ENCODE data around the gene COPS8. TPM values are rescaled to one million over a fixed set of nuclear protein-coding genes. Genes with fewer than 3 reads are reported as not detected.
A peak's percentile ranks its signal among the peaks of the same experiment; 100 is the strongest.

Gene COPS8
- total RNA-seq: 10 to 100 TPM; 55.6 to 57.1 TPM
- long read RNA-seq, donor 1, full-length matches to known transcripts: 7 of 13 reads
- long read RNA-seq, donor 1, partial matches to known transcripts: 1 of 13 reads
- long read RNA-seq, donor 1, other reads (novel, unspliced or antisense): 5 of 13 reads
- long read RNA-seq, donor 2, full-length matches to known transcripts: 102 of 127 reads
- long read RNA-seq, donor 2, partial matches to known transcripts: 6 of 127 reads
- long read RNA-seq, donor 2, other reads (novel, unspliced or antisense): 19 of 127 reads

- DNase-seq (ENCODE audit: low spot score): peak; percentile 99
- intact Hi-C loops (cut with DNase I): no loop called here
Measured at GRCh38 chr2:237085248-237086221, at the start of gene COPS8. Gene COPS8, plus strand, starts transcription at chr2:237085889. Its CDS starts 76 bp downstream, at chr2:237085965.

GRCh38 chr2:237039301-237040031 lies 46.2 kb upstream of the COPS8 start:
- no peak for DNase-seq (ENCODE audit: low spot score)
- intact Hi-C loops (cut with DNase I): loop anchor here in 1 of 2 donors (10.0 kb wide), 1 partner anchor 535 kb away; a partner anchor contains a TSS

GRCh38 chr2:237041231-237041630 lies 44.5 kb upstream of the COPS8 start:
- DNase-seq (ENCODE audit: low spot score): no peak
- intact Hi-C loops (cut with DNase I): no loop called here

GRCh38 chr2:237042101-237042500 lies 43.6 kb upstream of the COPS8 start:
- no peak for DNase-seq (ENCODE audit: low spot score)
- intact Hi-C loops (cut with DNase I): no loop called here

GRCh38 chr2:237043866-237044265 lies 41.8 kb upstream of the COPS8 start:
- intact Hi-C loops (cut with DNase I): no loop called here

GRCh38 chr2:237044281-237044680 lies 41.4 kb upstream of the COPS8 start:
- intact Hi-C loops (cut with DNase I): no loop called here
- DNase-seq (ENCODE audit: low spot score): no peak

More at GRCh38 chr2:237043866-237044265, 41.8 kb upstream of the COPS8 start:
- no peak for DNase-seq (ENCODE audit: low spot score)

- no peak for DNase-seq (ENCODE audit: low spot score)
- intact Hi-C loops (cut with DNase I): no loop called here
Measured at GRCh38 chr2:237045449-237045848, 40.2 kb upstream of the COPS8 start.

GRCh38 chr2:237048595-237048994 lies 37.1 kb upstream of the COPS8 start:
- intact Hi-C loops (cut with DNase I): no loop called here

GRCh38 chr2:237051861-237052260 lies 33.8 kb upstream of the COPS8 start:
- DNase-seq (ENCODE audit: low spot score): no peak
- intact Hi-C loops (cut with DNase I): no loop called here

More at GRCh38 chr2:237048595-237048994, 37.1 kb upstream of the COPS8 start:
- DNase-seq (ENCODE audit: low spot score): no peak

GRCh38 chr2:237053066-237053465 lies 32.6 kb upstream of the COPS8 start:
- intact Hi-C loops (cut with DNase I): no loop called here
- DNase-seq (ENCODE audit: low spot score): no peak

GRCh38 chr2:237055386-237056100 lies 30.1 kb upstream of the COPS8 start:
- intact Hi-C loops (cut with DNase I): no loop called here
- DNase-seq (ENCODE audit: low spot score): no peak

GRCh38 chr2:237056287-237056875 lies 29.3 kb upstream of the COPS8 start:
- intact Hi-C loops (cut with DNase I): no loop called here
- no peak for DNase-seq (ENCODE audit: low spot score)

- intact Hi-C loops (cut with DNase I): no loop called here
- DNase-seq (ENCODE audit: low spot score): no peak
Measured at GRCh38 chr2:237057107-237057506, 28.6 kb upstream of the COPS8 start.

- intact Hi-C loops (cut with DNase I): no loop called here
- DNase-seq (ENCODE audit: low spot score): no peak
Measured at GRCh38 chr2:237057893-237058300, 27.8 kb upstream of the COPS8 start.

GRCh38 chr2:237058423-237058822 lies 27.3 kb upstream of the COPS8 start:
- intact Hi-C loops (cut with DNase I): no loop called here

GRCh38 chr2:237059155-237059875 lies 26.4 kb upstream of the COPS8 start:
- intact Hi-C loops (cut with DNase I): no loop called here
- DNase-seq (ENCODE audit: low spot score): no peak

More at GRCh38 chr2:237058423-237058822, 27.3 kb upstream of the COPS8 start:
- DNase-seq (ENCODE audit: low spot score): no peak

GRCh38 chr2:237060534-237061312 lies 25.0 kb upstream of the COPS8 start:
- intact Hi-C loops (cut with DNase I): loop anchor here (5.0 kb wide), 1 partner anchor 708 kb away; no protein-coding TSS in a partner anchor
- DNase-seq (ENCODE audit: low spot score): no peak
